Putamen (tissue), 1 donor: ENCODE data around the gene GNB5.
"Not testable (repeated sequence)": the region's sequence is repeated elsewhere in the genome, so short reads cannot be mapped to it uniquely, and the experiment has no call there.

Experiments used
- DNase-seq: peaks from one replicate; pipeline ENCODE4 v3.0.0-alpha.2; 2016; ENCODE audit warnings: low spot score

GNB5 gene

GRCh38 chr15:52112203-52112750 is 78.9 kb downstream of the GNB5 start:
- no peak for DNase-seq

- DNase-seq: no peak
Observed at GRCh38 chr15:52111517-52112202, 79.5 kb downstream of the GNB5 start.

GRCh38 chr15:52109559-52110451 is 81.4 kb downstream of the GNB5 start:
- DNase-seq: no peak

GRCh38 chr15:52107238-52107637 is 84.0 kb downstream of the GNB5 start:
- no peak for DNase-seq

- DNase-seq: no peak
Observed at GRCh38 chr15:52106641-52107040, 84.6 kb downstream of the GNB5 start.

GRCh38 chr15:52105846-52106245 is 85.3 kb downstream of the GNB5 start:
- no peak for DNase-seq

- no peak for DNase-seq
Observed at GRCh38 chr15:52104532-52105004, 86.6 kb downstream of the GNB5 start.

GRCh38 chr15:52103217-52104207 is 87.7 kb downstream of the GNB5 start:
- no peak for DNase-seq

GRCh38 chr15:52102463-52102862 is 88.7 kb downstream of the GNB5 start:
- no peak for DNase-seq

- DNase-seq: no peak
Observed at GRCh38 chr15:52101542-52102323, 89.5 kb downstream of the GNB5 start.

GRCh38 chr15:52100807-52101442 is 90.3 kb downstream of the GNB5 start:
- DNase-seq: no peak

- DNase-seq: no peak
Observed at GRCh38 chr15:52099651-52100272, 91.4 kb downstream of the GNB5 start.

- no peak for DNase-seq
Observed at GRCh38 chr15:52098323-52098722, 92.9 kb downstream of the GNB5 start.

GRCh38 chr15:52097180-52097579 is 94.0 kb downstream of the GNB5 start:
- no peak for DNase-seq

GRCh38 chr15:52096536-52096935 is 94.7 kb downstream of the GNB5 start:
- not testable (repeated sequence) for DNase-seq

- no peak for DNase-seq
Observed at GRCh38 chr15:52095597-52096262, 95.5 kb downstream of the GNB5 start.

- no peak for DNase-seq
Observed at GRCh38 chr15:52094811-52095584, 96.2 kb downstream of the GNB5 start.
